Fibroblast of villous mesenchyme (primary cell): ENCODE results near the gene JDP2. TPM values are rescaled to one million over a fixed set of nuclear protein-coding genes. Genes with fewer than 3 reads are reported as not detected.

Source experiments
- DNase-seq: peaks from one replicate; pipeline ENCODE4 v3.0.0-alpha.2; 2010; ENCODE audit warnings: low read depth
- H3K4me3 ChIP-seq: 2 replicates; pipeline ENCODE4 v1.5.1; 2011; ENCODE audit warnings: low read depth, mild to moderate bottlenecking, low read length
- total RNA-seq: library from RNA; depleted of rRNA; stranded (reverse); fragments of >200 nt; gene quantifications from 2 replicates; pipeline ENCODE4 v1.2.3, GENCODE V29; 2012
- TF ChIP-seq, protein P1 (sequence below): IDR thresholded peaks from 2 replicates; pipeline ENCODE4 v1.5.1; 2012; ENCODE audit warnings: low read depth, mild to moderate bottlenecking, low read length; ENCODE audit not compliant: insufficient read depth

The JDP2 gene
- total RNA-seq, 1 donor: 51.4 TPM

GRCh38 chr14:75399843-75400775 lies 27.7 kb upstream of the JDP2 start:
- TF ChIP-seq, protein P1, sequence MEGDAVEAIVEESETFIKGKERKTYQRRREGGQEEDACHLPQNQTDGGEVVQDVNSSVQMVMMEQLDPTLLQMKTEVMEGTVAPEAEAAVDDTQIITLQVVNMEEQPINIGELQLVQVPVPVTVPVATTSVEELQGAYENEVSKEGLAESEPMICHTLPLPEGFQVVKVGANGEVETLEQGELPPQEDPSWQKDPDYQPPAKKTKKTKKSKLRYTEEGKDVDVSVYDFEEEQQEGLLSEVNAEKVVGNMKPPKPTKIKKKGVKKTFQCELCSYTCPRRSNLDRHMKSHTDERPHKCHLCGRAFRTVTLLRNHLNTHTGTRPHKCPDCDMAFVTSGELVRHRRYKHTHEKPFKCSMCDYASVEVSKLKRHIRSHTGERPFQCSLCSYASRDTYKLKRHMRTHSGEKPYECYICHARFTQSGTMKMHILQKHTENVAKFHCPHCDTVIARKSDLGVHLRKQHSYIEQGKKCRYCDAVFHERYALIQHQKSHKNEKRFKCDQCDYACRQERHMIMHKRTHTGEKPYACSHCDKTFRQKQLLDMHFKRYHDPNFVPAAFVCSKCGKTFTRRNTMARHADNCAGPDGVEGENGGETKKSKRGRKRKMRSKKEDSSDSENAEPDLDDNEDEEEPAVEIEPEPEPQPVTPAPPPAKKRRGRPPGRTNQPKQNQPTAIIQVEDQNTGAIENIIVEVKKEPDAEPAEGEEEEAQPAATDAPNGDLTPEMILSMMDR: no peak
- no peak overlapping the region for H3K4me3 ChIP-seq
- peak; percentile 17 for DNase-seq

DNA sequence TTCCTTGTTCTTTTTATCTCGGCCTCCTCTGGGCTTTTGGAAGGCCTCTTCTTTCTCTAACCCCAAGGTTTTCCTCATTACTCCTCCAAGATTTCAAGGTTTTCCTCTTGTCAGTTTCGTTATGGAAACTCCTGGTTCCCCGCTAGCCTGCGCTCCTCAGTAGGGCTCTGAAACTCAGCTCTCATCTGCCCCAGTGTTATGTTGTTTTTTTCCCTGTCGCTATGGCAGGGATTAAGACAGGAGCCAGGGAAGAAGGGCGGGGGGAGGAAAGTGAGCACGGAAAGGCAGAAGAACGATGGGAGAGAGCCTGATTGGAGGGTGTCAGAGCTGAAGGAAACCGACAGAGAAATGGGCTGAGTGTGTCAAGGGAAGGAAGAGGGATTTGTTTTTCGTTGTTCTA lies 26.5 kb upstream of the JDP2 start:
- H3K4me3 ChIP-seq: no peak overlapping the region
- TF ChIP-seq, protein P1: no peak
- peak; percentile 71 for DNase-seq

GRCh38 chr14:75402867-75403413 lies 24.9 kb upstream of the JDP2 start:
- H3K4me3 ChIP-seq: no peak overlapping the region
- DNase-seq: no peak
- TF ChIP-seq, protein P1: no peak

- DNase-seq: no peak
- TF ChIP-seq, protein P1: no peak
- no peak overlapping the region for H3K4me3 ChIP-seq
Observed at GRCh38 chr14:75404847-75405246, 23.0 kb upstream of the JDP2 start.

DNA sequence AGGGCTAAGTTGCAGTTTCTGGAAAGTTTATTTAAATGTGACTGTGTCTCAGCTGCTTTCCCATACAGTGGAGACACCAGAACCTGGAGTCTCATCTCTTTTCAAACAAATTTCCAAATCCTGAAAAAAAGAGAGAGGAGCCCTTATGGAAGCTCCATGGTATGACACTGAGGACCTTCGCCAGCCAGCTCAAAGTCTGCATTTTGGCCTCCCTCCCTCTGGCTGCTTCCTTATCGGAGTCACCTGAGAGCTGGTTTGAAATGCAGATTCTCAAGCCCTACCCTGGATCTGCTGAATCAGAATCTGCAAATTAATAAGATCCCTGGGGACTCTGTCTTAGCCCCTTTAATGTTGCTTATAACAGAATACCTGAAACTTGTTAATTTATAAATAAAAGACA lies 21.7 kb upstream of the JDP2 start:
- TF ChIP-seq, protein P1: no peak
- no peak for DNase-seq
- H3K4me3 ChIP-seq: no peak overlapping the region

DNA sequence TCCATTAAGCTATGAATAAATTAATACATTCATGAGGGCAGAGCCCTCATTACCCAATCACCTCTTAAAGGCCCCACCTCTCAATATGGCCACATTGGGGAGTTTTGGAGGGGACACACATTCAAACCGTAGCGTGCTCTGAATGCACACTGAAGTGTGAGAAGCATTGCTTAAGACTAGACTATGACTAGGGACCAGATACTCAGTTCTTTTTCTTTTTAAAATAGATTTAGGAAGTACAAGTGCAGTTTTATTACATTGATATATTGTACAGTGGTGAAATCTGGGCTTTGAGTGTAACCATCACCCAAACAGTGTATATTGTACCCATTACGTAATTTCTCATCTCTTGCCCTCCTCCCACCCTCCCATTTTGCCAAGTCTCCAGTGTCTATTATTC lies 21.0 kb upstream of the JDP2 start:
- no peak overlapping the region for H3K4me3 ChIP-seq
- DNase-seq: no peak
- TF ChIP-seq, protein P1: no peak
